HCT116 (cell line): Measurements from ENCODE around the gene AURKA. TPM values are rescaled to one million over a fixed set of nuclear protein-coding genes. Genes with fewer than 3 reads are reported as not detected.

Experiments
- ATAC-seq: fragments of 200-7000 bp; cut with Tn5 transposase; 2 replicates; pipeline ENCODE4 v1.9.1; 2020; ENCODE audit warnings: mild to moderate bottlenecking, moderate library complexity
- BruUV-seq: library from RNA; stranded (reverse); fragments of 400-500 nt; replicated peaks from 2 replicates; lab custom pipeline; 2021; lab: Mats Ljungman, UMichigan
- CTCF ChIA-PET: fragments of 300-600 bp; sonication (Branson Sonifier 250); formaldehyde crosslinking; loops from one replicate; lab custom pipeline; 2021; ENCODE audit warnings: antibody characterized with exemption; lab: Charles Lee
- POLR2A ChIA-PET: fragments of 300-600, 350-600 bp; sonication (Branson Sonifier 250); formaldehyde crosslinking; loops from one replicate; lab custom pipeline; 2021; ENCODE audit warnings: antibody characterized with exemption; lab: Charles Lee
- RAD21 ChIA-PET, 2 experiments: fragments of 300-600 bp; sonication (Branson Sonifier 250); formaldehyde crosslinking; loops; one replicate each; lab custom pipeline; 2023; ENCODE audit warnings: low total read pairs in 2 of 2; ENCODE audit not compliant: uncharacterized antibody in 2 of 2, unreplicated experiment in 2 of 2, low non-redundant PET in 1 of 2; lab: Charles Lee
- DNase-seq: peaks from one replicate; pipeline ENCODE4 v3.0.0-alpha.2; 2010; ENCODE audit warnings: low read depth, low spot score
- H2AFZ ChIP-seq: fragments of 200-600 bp; shearing (Covaris generic), sonication (generic); 2 replicates; pipeline ENCODE4 v1.6.1; 2017; ENCODE audit warnings: low read depth, mixed run types, mixed read lengths, antibody characterized with exemption, low read length; ENCODE audit not compliant: poor library complexity, severe bottlenecking
- H3K27ac ChIP-seq: 2 replicates; pipeline ENCODE4 v1.5.1; 2012; ENCODE audit warnings: low read depth, low read length
- H3K27me3 ChIP-seq: fragments of 200-600 bp; sonication (generic); 2 replicates; pipeline ENCODE4 v1.6.1; 2016; ENCODE audit warnings: mixed run types, low read length, mixed read lengths; ENCODE audit not compliant: insufficient read depth
- H3K36me3 ChIP-seq, 2 experiments: fragments of 200-500 bp in 1 of 2; fragments of 200-600 bp in 1 of 2; sonication (Bioruptor generic) in 1 of 2; sonication (generic) in 1 of 2; 2 replicates each; pipeline versions ENCODE4 v1.5.1 to v1.6.1; 2014 to 2016; ENCODE audit warnings: low read length in 2 of 2, inconsistent platforms in 1 of 2, mixed read lengths in 1 of 2, mixed run types in 1 of 2; ENCODE audit not compliant: insufficient read depth in 2 of 2, control insufficient read depth in 1 of 2
- H3K4me1 ChIP-seq, 2 experiments: fragments of 200-600 bp in 1 of 2; sonication (generic) in 1 of 2; 2 replicates each; pipeline versions ENCODE4 v1.5.1 to v1.6.1; 2012 to 2017; ENCODE audit warnings: low read length in 2 of 2, inconsistent platforms in 1 of 2, mild to moderate bottlenecking in 1 of 2, mixed read lengths in 1 of 2, mixed run types in 1 of 2, moderate library complexity in 1 of 2; ENCODE audit not compliant: insufficient read depth in 2 of 2, control insufficient read depth in 1 of 2
- H3K4me2 ChIP-seq: fragments of 200-600 bp; sonication (generic); 2 replicates; pipeline ENCODE4 v1.6.1; 2017; ENCODE audit warnings: mixed run types, low read length, mixed read lengths
- H3K4me3 ChIP-seq, 2 experiments: fragments of 200-600 bp in 1 of 2; sonication (generic) in 1 of 2; replicated peaks in 1 of 2; 2 replicates each; pipeline ENCODE4 v1.5.1; 2011 to 2016; ENCODE audit warnings: low read length in 2 of 2, control low read depth in 1 of 2, low read depth in 1 of 2, mild to moderate bottlenecking in 1 of 2, mixed read lengths in 1 of 2, mixed run types in 1 of 2
- H3K79me2 ChIP-seq: fragments of 200-600 bp; sonication (generic); 2 replicates; pipeline ENCODE4 v1.6.1; 2017; ENCODE audit warnings: mild to moderate bottlenecking, mixed run types, low read length, moderate library complexity, mixed read lengths; ENCODE audit not compliant: insufficient read depth
- H3K9ac ChIP-seq: fragments of 200-600 bp; sonication (generic); 2 replicates; pipeline ENCODE4 v1.6.1; 2016; ENCODE audit warnings: low read length, mixed read lengths
- H3K9me2 ChIP-seq: fragments of 200-600 bp; sonication (generic), shearing (Covaris generic); 2 replicates; pipeline ENCODE4 v1.6.1; 2017; ENCODE audit warnings: mixed run types, mild to moderate bottlenecking, moderate library complexity; ENCODE audit not compliant: insufficient read depth
- H3K9me3 ChIP-seq, 2 experiments: fragments of 200-500 bp in 1 of 2; fragments of 200-600 bp in 1 of 2; sonication (Bioruptor generic) in 1 of 2; sonication (generic) in 1 of 2; 2 replicates each; pipeline ENCODE4 v1.6.1; 2014 to 2017; ENCODE audit warnings: low read length in 2 of 2, mixed read lengths in 2 of 2, inconsistent platforms in 1 of 2, low read depth in 1 of 2, mild to moderate bottlenecking in 1 of 2, mixed run types in 1 of 2, moderate library complexity in 1 of 2; ENCODE audit not compliant: control insufficient read depth in 1 of 2, insufficient read depth in 1 of 2
- H4K20me1 ChIP-seq: fragments of 200-600 bp; sonication (generic), shearing (Covaris generic); 2 replicates; pipeline ENCODE4 v1.6.1; 2017; ENCODE audit warnings: mixed run types, mild to moderate bottlenecking, moderate library complexity; ENCODE audit not compliant: insufficient read depth
- ELF1 ChIP-seq: IDR thresholded peaks from 2 replicates; pipeline ENCODE4 v1.6.1; 2012; ENCODE audit warnings: low read depth, borderline replicate concordance
- JUND ChIP-seq: IDR thresholded peaks from 2 replicates; pipeline ENCODE4 v1.6.1; 2012
- POLR2AphosphoS5 ChIP-seq: IDR thresholded peaks from 2 replicates; pipeline ENCODE4 v1.6.1; 2011; ENCODE audit warnings: mild to moderate bottlenecking, low read depth, low read length, moderate library complexity
- RAD21 ChIP-seq: IDR thresholded peaks from 2 replicates; pipeline ENCODE4 v1.6.1; 2012; ENCODE audit warnings: low read depth, mild to moderate bottlenecking
- SIN3A ChIP-seq: IDR thresholded peaks from 2 replicates; pipeline ENCODE4 v1.6.1; 2012; ENCODE audit warnings: low read depth
- SRF ChIP-seq: IDR thresholded peaks from 2 replicates; pipeline ENCODE4 v1.6.1; 2012; ENCODE audit warnings: low read depth
- TCF7L2 ChIP-seq: IDR thresholded peaks from 2 replicates; pipeline ENCODE4 v1.7.0; 2011; ENCODE audit warnings: borderline replicate concordance, inconsistent platforms; ENCODE audit not compliant: insufficient read depth, insufficient read length; ENCODE audit errors: extremely low read depth
- intact Hi-C: fragments of 100-400 bp; cut with micrococcal nuclease; formaldehyde crosslinking; loops from 2 replicates; pipeline ENCODE4 v1.10.0; 2022
- total RNA-seq: library from RNA; stranded (reverse); gene quantifications from one replicate; pipeline ENCODE4 v1.2.1, GENCODE V29; 2021; ENCODE audit not compliant: unreplicated experiment

AURKA gene
- total RNA-seq, 1 experiment from 2014 or later = 80.1 TPM

GRCh38 chr20:56417402-56417801 lies 25.4 kb upstream of the AURKA start:
- H3K4me2 ChIP-seq = no peak overlapping the region
- H3K9ac ChIP-seq = no peak overlapping the region
- ChIA-PET POLR2A (no interaction called here), RAD21 (no interaction called here), CTCF (no interaction called here)
- no peaks in the 10 kb centered on the region for H3K9me3 ChIP-seq
- intact Hi-C loops = no loop called here
- no peaks in the 10 kb centered on the region for H4K20me1 ChIP-seq
- no peaks in the 10 kb centered on the region for H3K79me2 ChIP-seq
- no peak for ATAC-seq
- peaks cover 9 to 13% of the 10 kb centered on the region in 2 experiments for H3K4me1 ChIP-seq
- no peak overlapping the region for H3K4me3 ChIP-seq
- no peaks in the 10 kb centered on the region for H3K9me2 ChIP-seq
- H2AFZ ChIP-seq = no peak overlapping the region
- TF ChIP-seq JUND (no peak), TCF7L2 (no peak), POLR2AphosphoS5 (no peak), RAD21 (no peak), ELF1 (no peak)
- no peak overlapping the region for H3K27ac ChIP-seq
- no peaks in the 10 kb centered on the region for H3K27me3 ChIP-seq
- BruUV-seq = no TSS peak
- peaks cover 0 to 2% of the 10 kb centered on the region in 2 experiments; a peak in 1 of 4 replicates for H3K36me3 ChIP-seq
- DNase-seq = no peak

GRCh38 chr20:56414842-56415765 lies 23.1 kb upstream of the AURKA start:
- intact Hi-C loops = no loop called here
- ChIA-PET RAD21 (no interaction called here), CTCF (no interaction called here), POLR2A (no interaction called here)
- ATAC-seq = no peak
- no TSS peak for BruUV-seq
- Histone ChIP-seq H3K9ac (no peak overlapping the region), H3K9me2 (no peaks in the 10 kb centered on the region), H4K20me1 (no peaks in the 10 kb centered on the region), H3K27me3 (no peaks in the 10 kb centered on the region), H3K79me2 (no peaks in the 10 kb centered on the region), H2AFZ (no peak overlapping the region), H3K4me1 (no peaks in the 10 kb centered on the region), H3K4me3 (no peak overlapping the region), H3K36me3 (peaks cover 0 to 2% of the 10 kb centered on the region in 2 experiments; a peak in 1 of 4 replicates), H3K4me2 (no peak overlapping the region), H3K9me3 (no peaks in the 10 kb centered on the region)
- TF ChIP-seq SRF (no peak), SIN3A (no peak), ELF1 (no peak)
- TF ChIP-seq, all 23 proteins: peak for 0
- DNase-seq = no peak
- no peak overlapping the region for H3K27ac ChIP-seq
